Osteoblast (primary cell): Measurements from ENCODE around the gene RUNX2. TPM values are rescaled to one million over a fixed set of nuclear protein-coding genes. Genes with fewer than 3 reads are reported as not detected.
A peak's percentile ranks its signal among the peaks of the same experiment; 100 is the strongest.

Experiments
- DNase-seq: peaks from one replicate; pipeline ENCODE4 v3.0.0; 2011; ENCODE audit warnings: low spot score, mixed read lengths; ENCODE audit not compliant: insufficient read length; ENCODE audit errors: missing footprints
- H2AFZ ChIP-seq: 2 replicates; pipeline ENCODE4 v1.6.0; 2011; ENCODE audit warnings: mild to moderate bottlenecking, low read length
- H3K27ac ChIP-seq: 2 replicates; pipeline ENCODE4 v1.5.1; 2011; ENCODE audit warnings: mild to moderate bottlenecking, low read depth, low read length, moderate library complexity
- H3K27me3 ChIP-seq: 2 replicates; pipeline ENCODE4 v1.6.0; 2012; ENCODE audit warnings: mild to moderate bottlenecking, control low read depth, inconsistent platforms, low read length, moderate library complexity; ENCODE audit not compliant: insufficient read depth
- H3K36me3 ChIP-seq: 2 replicates; pipeline ENCODE4 v1.5.1; 2011; ENCODE audit warnings: mild to moderate bottlenecking, low read length, control low read depth, moderate library complexity; ENCODE audit not compliant: insufficient read depth
- H3K4me1 ChIP-seq: 2 replicates; pipeline ENCODE4 v1.5.1; 2011; ENCODE audit warnings: mild to moderate bottlenecking, low read length, control low read depth, moderate library complexity; ENCODE audit not compliant: insufficient read depth
- H3K4me2 ChIP-seq: 2 replicates; pipeline ENCODE4 v1.6.0; 2011; ENCODE audit warnings: mild to moderate bottlenecking, low read length; ENCODE audit not compliant: insufficient read depth
- H3K4me3 ChIP-seq: fragments of 200-600 bp; sonication (generic); 3 replicates; pipeline ENCODE4 v1.5.1; 2012; ENCODE audit warnings: mild to moderate bottlenecking, low read length, inconsistent platforms; ENCODE audit not compliant: insufficient read depth
- H3K79me2 ChIP-seq: 2 replicates; pipeline ENCODE4 v1.6.0; 2012; ENCODE audit warnings: mild to moderate bottlenecking, low read length, control low read depth, inconsistent platforms; ENCODE audit not compliant: insufficient read depth
- H3K9me3 ChIP-seq: 2 replicates; pipeline ENCODE4 v1.5.1; 2011; ENCODE audit warnings: low read depth, low read length, control low read depth
- H4K20me1 ChIP-seq: 2 replicates; pipeline ENCODE4 v1.6.0; 2012; ENCODE audit warnings: mild to moderate bottlenecking, low read length, control low read depth; ENCODE audit not compliant: insufficient read depth
- total RNA-seq: library from RNA; depleted of rRNA; stranded (reverse); fragments of >200 nt; gene quantifications from 2 replicates; pipeline ENCODE4 v1.2.3, GENCODE V29; 2012
- TF ChIP-seq, protein P1 (sequence below): IDR thresholded peaks from 2 replicates; pipeline ENCODE4 v1.5.1; 2011; ENCODE audit warnings: mild to moderate bottlenecking, low read depth, low read length, moderate library complexity; ENCODE audit errors: extremely low read depth

Gene RUNX2
- total RNA-seq, 1 donor, result 30.0 TPM

DNA sequence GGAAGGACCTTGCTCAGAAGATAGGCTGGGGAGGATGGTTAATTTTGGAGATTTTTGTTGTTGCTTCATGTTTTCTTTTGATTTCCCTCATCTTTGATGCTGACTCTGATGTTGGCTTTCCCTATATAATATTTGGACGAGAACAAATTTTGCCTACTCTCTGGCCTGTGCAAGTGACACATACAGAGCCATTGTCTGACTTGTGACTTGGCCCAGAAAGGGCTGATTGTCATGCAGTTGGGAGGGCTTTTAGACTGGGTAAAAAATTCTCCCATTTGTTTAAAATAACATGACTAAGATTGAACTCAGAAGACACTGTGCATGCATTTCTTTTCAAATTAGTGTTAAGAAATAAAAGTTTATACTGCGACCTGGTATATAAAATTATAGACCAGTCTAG is 148.2 kb downstream of the RUNX2 start:
- no peak for DNase-seq
- H4K20me1 ChIP-seq, result no peaks in the 10 kb centered on the region
- H2AFZ ChIP-seq, result no peak overlapping the region
- H3K9me3 ChIP-seq, result no peaks in the 10 kb centered on the region
- H3K4me2 ChIP-seq, result no peak overlapping the region
- peaks cover 12% of the 10 kb centered on the region for H3K36me3 ChIP-seq
- no peaks in the 10 kb centered on the region for H3K27me3 ChIP-seq
- peak overlapping the region; percentile 6 for H3K27ac ChIP-seq
- no peak overlapping the region for H3K4me3 ChIP-seq
- H3K4me1 ChIP-seq, result peaks cover 60% of the 10 kb centered on the region
- peaks cover 57% of the 10 kb centered on the region for H3K79me2 ChIP-seq
- TF ChIP-seq, protein P1, sequence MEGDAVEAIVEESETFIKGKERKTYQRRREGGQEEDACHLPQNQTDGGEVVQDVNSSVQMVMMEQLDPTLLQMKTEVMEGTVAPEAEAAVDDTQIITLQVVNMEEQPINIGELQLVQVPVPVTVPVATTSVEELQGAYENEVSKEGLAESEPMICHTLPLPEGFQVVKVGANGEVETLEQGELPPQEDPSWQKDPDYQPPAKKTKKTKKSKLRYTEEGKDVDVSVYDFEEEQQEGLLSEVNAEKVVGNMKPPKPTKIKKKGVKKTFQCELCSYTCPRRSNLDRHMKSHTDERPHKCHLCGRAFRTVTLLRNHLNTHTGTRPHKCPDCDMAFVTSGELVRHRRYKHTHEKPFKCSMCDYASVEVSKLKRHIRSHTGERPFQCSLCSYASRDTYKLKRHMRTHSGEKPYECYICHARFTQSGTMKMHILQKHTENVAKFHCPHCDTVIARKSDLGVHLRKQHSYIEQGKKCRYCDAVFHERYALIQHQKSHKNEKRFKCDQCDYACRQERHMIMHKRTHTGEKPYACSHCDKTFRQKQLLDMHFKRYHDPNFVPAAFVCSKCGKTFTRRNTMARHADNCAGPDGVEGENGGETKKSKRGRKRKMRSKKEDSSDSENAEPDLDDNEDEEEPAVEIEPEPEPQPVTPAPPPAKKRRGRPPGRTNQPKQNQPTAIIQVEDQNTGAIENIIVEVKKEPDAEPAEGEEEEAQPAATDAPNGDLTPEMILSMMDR, result no peak

DNA sequence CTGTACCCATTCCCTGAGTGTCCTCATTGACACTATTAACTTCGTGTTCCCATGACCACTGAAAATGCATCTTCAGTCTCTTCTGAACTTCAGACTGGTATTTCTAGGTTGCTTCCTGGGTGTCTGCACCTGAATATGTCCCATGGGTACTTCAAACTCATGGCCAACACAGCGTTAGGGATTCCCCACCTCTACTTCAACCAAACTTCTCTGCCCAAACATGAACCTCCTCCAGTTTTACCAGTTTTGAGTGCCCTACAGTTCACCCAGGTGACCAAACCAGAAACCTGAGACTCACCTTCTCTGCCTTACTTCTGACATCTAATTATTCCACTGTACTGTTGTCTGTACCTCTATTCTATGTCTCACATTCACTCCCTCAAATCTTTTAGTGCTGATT is 149.1 kb downstream of the RUNX2 start:
- H4K20me1 ChIP-seq, result no peaks in the 10 kb centered on the region
- H2AFZ ChIP-seq, result no peak overlapping the region
- TF ChIP-seq, protein P1, result no peak
- H3K4me2 ChIP-seq, result no peak overlapping the region
- no peak overlapping the region for H3K4me3 ChIP-seq
- DNase-seq, result no peak
- H3K36me3 ChIP-seq, result peaks cover 12% of the 10 kb centered on the region
- H3K27ac ChIP-seq, result peak overlapping the region; percentile 51
- H3K79me2 ChIP-seq, result peaks cover 65% of the 10 kb centered on the region
- H3K27me3 ChIP-seq, result no peaks in the 10 kb centered on the region
- H3K4me1 ChIP-seq, result peaks cover 62% of the 10 kb centered on the region
- no peaks in the 10 kb centered on the region for H3K9me3 ChIP-seq

DNA sequence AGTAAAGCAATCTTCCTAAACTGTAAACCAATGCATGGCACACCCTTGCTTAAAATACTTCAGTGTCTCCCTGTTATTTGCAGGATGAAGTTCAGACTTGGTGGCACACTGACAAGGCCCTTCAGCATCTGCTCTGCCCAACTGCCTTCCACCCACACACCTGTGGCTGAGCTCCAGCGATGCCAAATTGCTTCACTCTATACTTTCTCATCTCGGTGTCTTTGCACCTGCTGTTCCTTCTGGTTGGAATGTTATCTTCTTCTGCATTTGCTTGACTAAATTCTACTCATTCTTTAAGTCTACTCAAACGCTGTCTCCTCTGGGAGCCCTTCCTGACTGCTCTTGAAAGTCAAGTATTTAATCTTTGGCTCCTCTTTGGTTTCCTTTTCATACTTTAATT is 149.7 kb downstream of the RUNX2 start:
- H3K79me2 ChIP-seq, result peaks cover 65% of the 10 kb centered on the region
- H3K4me2 ChIP-seq, result no peak overlapping the region
- H3K4me1 ChIP-seq, result peaks cover 62% of the 10 kb centered on the region

DNA sequence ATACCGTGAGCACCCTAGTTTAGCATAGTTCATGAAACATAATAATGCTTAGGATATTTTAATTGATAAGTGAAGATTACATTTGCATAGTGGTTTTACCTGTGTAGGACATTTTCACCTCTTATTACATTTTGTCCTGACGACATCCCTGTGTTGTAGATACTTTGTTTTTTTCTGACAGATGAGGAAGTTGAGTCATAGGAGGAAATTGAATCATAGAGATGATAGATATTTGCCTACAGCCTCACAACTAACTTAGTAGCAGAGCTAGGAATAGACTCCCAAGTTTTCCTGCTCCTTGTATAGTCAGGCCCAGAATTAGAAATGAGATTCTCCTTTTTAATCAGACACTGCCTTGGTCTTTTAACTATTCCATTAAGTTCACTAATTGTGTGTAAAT is 150.1 kb downstream of the RUNX2 start:
- Histone ChIP-seq H3K27ac (peak overlapping the region; percentile 51), H3K9me3 (no peaks in the 10 kb centered on the region), H3K4me3 (no peak overlapping the region), H3K36me3 (peaks cover 12% of the 10 kb centered on the region), H2AFZ (no peak overlapping the region), H3K79me2 (peaks cover 64% of the 10 kb centered on the region), H3K4me2 (no peak overlapping the region), H3K27me3 (no peaks in the 10 kb centered on the region), H3K4me1 (peaks cover 63% of the 10 kb centered on the region), H4K20me1 (no peaks in the 10 kb centered on the region)
- DNase-seq, result no peak
- TF ChIP-seq, protein P1, result no peak

More for the DNA sequence above, 149.7 kb downstream of the RUNX2 start:
- TF ChIP-seq, protein P1, result no peak
- peak overlapping the region; percentile 51 for H3K27ac ChIP-seq
- no peak overlapping the region for H2AFZ ChIP-seq
- H4K20me1 ChIP-seq, result no peaks in the 10 kb centered on the region
- H3K9me3 ChIP-seq, result no peaks in the 10 kb centered on the region
- H3K36me3 ChIP-seq, result peaks cover 12% of the 10 kb centered on the region
- no peak for DNase-seq
- H3K27me3 ChIP-seq, result no peaks in the 10 kb centered on the region
- H3K4me3 ChIP-seq, result no peak overlapping the region
